Neutrophil (primary cell): Measurements from ENCODE around the gene IRF8.

ENCODE experiments used
- H3K27ac ChIP-seq: fragments of 200-600 bp; sonication (generic); 2 replicates; pipeline ENCODE4 v1.5.1; 2016; ENCODE audit warnings: mild to moderate bottlenecking, moderate library complexity
- H3K27me3 ChIP-seq: fragments of 200-600 bp; sonication (generic); 2 replicates; pipeline ENCODE4 v1.6.0; 2016; ENCODE audit warnings: mild to moderate bottlenecking
- H3K36me3 ChIP-seq: fragments of 200-600 bp; sonication (generic); 2 replicates; pipeline ENCODE4 v1.5.1; 2017
- H3K4me1 ChIP-seq, 2 experiments: fragments of 200-600 bp in 1 of 2; sonication (generic) in 1 of 2; 1 replicate in 1 of 2; 2 replicates in 1 of 2; pipeline versions ENCODE4 v1.5.1 to v1.6.1; 2013 to 2016; ENCODE audit warnings: low read depth in 1 of 2, low read length in 1 of 2, mild to moderate bottlenecking in 1 of 2, moderate library complexity in 1 of 2; ENCODE audit not compliant: control insufficient read depth in 1 of 2, insufficient read depth in 1 of 2
- H3K4me3 ChIP-seq, 2 experiments: fragments of 200-600 bp in 1 of 2; sonication (generic) in 1 of 2; 1 replicate in 1 of 2; 2 replicates in 1 of 2; pipeline ENCODE4 v1.5.1; 2013 to 2016; ENCODE audit warnings: low read depth in 1 of 2, low read length in 1 of 2, mild to moderate bottlenecking in 1 of 2, moderate library complexity in 1 of 2
- H3K9me3 ChIP-seq: fragments of 200-600 bp; sonication (generic); 2 replicates; pipeline ENCODE4 v1.5.1; 2016
- CTCF ChIP-seq: fragments of 200-600 bp; sonication (generic); IDR thresholded peaks from 2 replicates; pipeline ENCODE4 v1.5.1; 2016; ENCODE audit warnings: antibody characterized with exemption

The IRF8 gene

DNA sequence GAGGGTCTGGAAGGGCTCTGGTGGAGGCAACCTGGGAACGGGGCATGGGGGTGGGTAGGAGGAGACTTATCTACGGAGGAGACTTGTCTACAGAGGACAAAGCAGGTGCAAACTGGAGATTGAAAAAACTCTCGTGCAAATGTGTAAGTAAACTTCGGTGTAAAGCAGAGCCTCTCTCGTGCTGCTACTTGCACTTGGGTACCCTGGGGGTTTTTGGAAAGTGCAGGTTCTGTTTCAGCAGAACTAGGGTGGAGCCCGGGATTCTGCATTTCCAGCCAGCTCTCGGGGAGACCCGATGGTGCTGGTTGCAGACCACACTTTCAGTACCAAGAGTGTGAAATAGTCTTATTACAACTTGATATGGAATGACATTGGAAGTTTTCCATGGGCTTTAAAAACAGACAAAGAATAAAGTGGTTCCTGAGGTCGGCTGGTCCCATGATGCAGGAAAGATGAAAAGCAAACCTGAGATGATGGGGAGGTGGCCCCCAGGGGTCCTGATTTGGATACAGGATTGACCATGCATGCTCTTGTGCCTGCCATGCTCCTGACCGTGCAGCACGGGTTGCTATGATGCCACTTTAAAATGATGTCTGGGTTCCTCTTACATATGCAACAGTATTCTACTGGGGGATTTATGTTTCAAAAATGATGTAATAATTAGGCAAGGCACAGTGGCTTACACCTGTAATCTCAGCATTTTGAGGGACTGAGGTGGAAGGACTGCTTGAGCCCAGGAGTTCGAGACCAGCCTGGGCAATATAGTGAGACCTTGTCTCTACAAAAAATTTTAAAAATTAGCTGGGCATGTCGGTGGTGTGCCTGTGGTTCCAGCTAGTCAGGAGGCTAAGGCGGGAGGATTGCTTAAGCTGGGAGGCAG is 69.3 kb downstream of the IRF8 start:
- no peak for TF ChIP-seq CTCF
- Histone ChIP-seq H3K27me3 (peaks cover 45% of the 10 kb centered on the region), H3K27ac (no peak overlapping the region), H3K4me1 (no peaks in the 10 kb centered on the region), H3K36me3 (no peaks in the 10 kb centered on the region), H3K4me3 (no peak overlapping the region), H3K9me3 (no peaks in the 10 kb centered on the region)

GRCh38 chr16:85969159-85969558 is 70.2 kb downstream of the IRF8 start:
- TF ChIP-seq CTCF, result no peak
- Histone ChIP-seq H3K9me3 (no peaks in the 10 kb centered on the region), H3K27me3 (peaks cover 45% of the 10 kb centered on the region), H3K36me3 (no peaks in the 10 kb centered on the region), H3K4me1 (no peaks in the 10 kb centered on the region), H3K27ac (no peak overlapping the region), H3K4me3 (no peak overlapping the region)

GRCh38 chr16:85969591-85969990 is 70.6 kb downstream of the IRF8 start:
- Histone ChIP-seq H3K9me3 (no peaks in the 10 kb centered on the region), H3K27ac (no peak overlapping the region), H3K4me1 (no peaks in the 10 kb centered on the region), H3K27me3 (peaks cover 45% of the 10 kb centered on the region), H3K4me3 (no peak overlapping the region), H3K36me3 (no peaks in the 10 kb centered on the region)
- no peak for TF ChIP-seq CTCF

GRCh38 chr16:85970016-85970733 is 71.2 kb downstream of the IRF8 start:
- H3K4me3 ChIP-seq, result no peak overlapping the region

GRCh38 chr16:85970738-85971137 is 71.8 kb downstream of the IRF8 start:
- H3K4me3 ChIP-seq, result no peak overlapping the region
- H3K36me3 ChIP-seq, result no peaks in the 10 kb centered on the region
- H3K4me1 ChIP-seq, result no peaks in the 10 kb centered on the region
- no peak overlapping the region for H3K27ac ChIP-seq
- peaks cover 57% of the 10 kb centered on the region for H3K27me3 ChIP-seq
- H3K9me3 ChIP-seq, result no peaks in the 10 kb centered on the region
- TF ChIP-seq CTCF, result no peak

More at GRCh38 chr16:85970016-85970733, 71.2 kb downstream of the IRF8 start:
- no peaks in the 10 kb centered on the region for H3K9me3 ChIP-seq
- H3K27me3 ChIP-seq, result peaks cover 51% of the 10 kb centered on the region
- no peaks in the 10 kb centered on the region for H3K36me3 ChIP-seq
- no peak for TF ChIP-seq CTCF
- no peaks in the 10 kb centered on the region for H3K4me1 ChIP-seq
- no peak overlapping the region for H3K27ac ChIP-seq
